Vagina (tissue), 2 donors: Measurements from ENCODE around the gene FBXW11. TPM values are rescaled to one million over a fixed set of nuclear protein-coding genes. Genes with fewer than 3 reads are reported as not detected.
A peak's percentile ranks its signal among the peaks of the same experiment; 100 is the strongest.

Source experiments
- DNase-seq, 2 donors: peaks; one replicate each; pipeline ENCODE4 v3.0.0-alpha.2; 2017; ENCODE audit errors: extremely low spot score in 2 of 2
- H3K27ac ChIP-seq: fragments of 200-600 bp; sonication (generic); one replicate; pipeline ENCODE4 v1.5.1; 2019
- H3K27me3 ChIP-seq: fragments of 200-600 bp; sonication (generic); one replicate; pipeline ENCODE4 v1.5.1; 2019
- H3K36me3 ChIP-seq, 2 donors: fragments of 200-600 bp; sonication (generic); one replicate each; pipeline ENCODE4 v1.5.1; 2017 to 2019
- H3K4me1 ChIP-seq: fragments of 200-600 bp; sonication (generic); one replicate; pipeline ENCODE4 v1.5.1; 2019
- H3K4me3 ChIP-seq, 2 donors: fragments of 200-600 bp; sonication (generic); 1 replicate in 1 of 2; 2 replicates in 1 of 2; pipeline ENCODE4 v1.5.1; 2016 to 2019
- H3K9me3 ChIP-seq: fragments of 200-600 bp; sonication (generic); one replicate; pipeline ENCODE4 v1.5.1; 2019
- CTCF ChIP-seq, 3 experiments: fragments of 450-650 bp in 2 of 3; fragments of 200-600 bp in 1 of 3; sonication (generic) in 1 of 3; IDR thresholded peaks; one replicate each; pipeline ENCODE4 v1.5.1; 2017 to 2019; ENCODE audit warnings: antibody characterized with exemption in 3 of 3, mild to moderate bottlenecking in 2 of 3, moderate library complexity in 2 of 3
- POLR2A ChIP-seq, 2 donors: fragments of 450-650 bp; IDR thresholded peaks; one replicate each; pipeline ENCODE4 v1.6.1; 2017; ENCODE audit warnings: antibody characterized with exemption in 2 of 2, mild to moderate bottlenecking in 2 of 2, moderate library complexity in 2 of 2
- POLR2AphosphoS5 ChIP-seq, 2 donors: sonication (generic); formaldehyde crosslinking; IDR thresholded peaks; one replicate each; pipeline ENCODE4 v1.9.0; 2017; ENCODE audit warnings: antibody characterized with exemption in 2 of 2, mild to moderate bottlenecking in 2 of 2, low read depth in 1 of 2; ENCODE audit not compliant: insufficient read depth in 1 of 2
- intact Hi-C: fragments of 100-400 bp; cut with DNase I; formaldehyde crosslinking; loops from one replicate; pipeline ENCODE4 v1.15.1; 2023
- total RNA-seq: library from RNA; depleted of rRNA; stranded (reverse); fragments of >200 nt; gene quantifications from one replicate; pipeline ENCODE4 v1.2.3, GENCODE V29; 2016

FBXW11 gene
- total RNA-seq, 1 donor from 2014 or later: 40.5 TPM

DNA sequence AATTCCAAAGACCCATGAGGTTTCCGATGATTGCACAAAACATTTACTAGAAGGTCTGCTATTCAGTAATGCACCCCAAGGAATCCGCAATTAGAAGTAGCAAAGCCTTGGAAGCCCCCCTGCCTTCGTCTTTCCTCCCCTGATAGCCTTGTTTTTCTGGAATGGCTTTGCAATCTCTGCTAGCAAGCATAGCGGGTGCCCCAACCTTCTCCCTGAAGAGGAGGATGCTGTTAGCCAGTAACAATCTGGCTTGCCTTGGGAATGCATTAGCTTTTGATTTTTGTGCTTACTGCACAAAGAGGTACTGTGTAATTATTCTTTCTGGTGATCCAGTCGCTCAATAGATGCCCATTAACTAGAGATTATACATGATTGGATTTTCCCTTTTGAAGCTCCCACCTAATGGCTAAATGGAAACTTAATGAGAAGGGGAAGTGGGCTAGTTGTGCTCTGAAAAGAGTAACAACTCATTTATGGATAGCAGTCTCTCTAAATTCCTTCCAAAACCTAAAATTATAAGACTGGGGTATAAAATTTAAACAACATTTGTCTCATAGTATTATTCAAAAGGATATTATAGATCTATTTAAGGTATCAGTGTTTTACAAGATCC, 91.6 kb downstream of the FBXW11 start:
- intact Hi-C loops: loop anchor here (10.0 kb wide), 3 partner anchors 90 to 270 kb away; partner anchors contain the start of genes FBXW11 and STK10
- Histone ChIP-seq H3K4me3 (no peak overlapping the region), H3K4me1 (peaks cover 24% of the 10 kb centered on the region), H3K27me3 (no peaks in the 10 kb centered on the region), H3K27ac (no peak overlapping the region), H3K9me3 (no peaks in the 10 kb centered on the region), H3K36me3 (peaks cover 0 to 6% of the 10 kb centered on the region in 2 donors)
- TF ChIP-seq CTCF (IDR thresholded peaks at IDR 0.05) (no peak), POLR2A (IDR thresholded peaks at IDR 0.05) (no peak), POLR2AphosphoS5 (IDR thresholded peaks at IDR 0.05; ENCODE audit: insufficient read depth in 1 of 2, low read depth in 1 of 2) (no peak)
- DNase-seq: no peak

DNA sequence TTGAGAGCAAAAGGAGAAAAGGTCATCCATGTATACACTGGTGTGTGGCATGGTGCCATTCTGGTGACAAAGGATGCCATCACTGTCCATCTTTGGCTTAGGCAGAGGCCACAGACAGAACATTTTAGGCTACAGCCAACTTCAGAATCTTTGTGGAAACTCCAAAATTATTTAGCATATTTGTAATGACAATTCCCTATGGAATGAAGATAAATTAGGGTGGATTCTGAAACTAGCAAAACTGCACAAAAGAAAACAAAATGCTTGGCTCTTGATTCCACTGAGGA, 92.5 kb downstream of the FBXW11 start:
- no peak for DNase-seq
- intact Hi-C loops: loop anchor here (10.0 kb wide), 3 partner anchors 91 to 271 kb away; partner anchors contain the start of genes FBXW11 and STK10
- H3K36me3 ChIP-seq: peaks cover 0 to 6% of the 10 kb centered on the region in 2 donors
- TF ChIP-seq POLR2A (IDR thresholded peaks at IDR 0.05): no peak
- TF ChIP-seq CTCF (IDR thresholded peaks at IDR 0.05): no peak
- no peak for TF ChIP-seq POLR2AphosphoS5 (IDR thresholded peaks at IDR 0.05; ENCODE audit: insufficient read depth in 1 of 2, low read depth in 1 of 2)
- peaks cover 24% of the 10 kb centered on the region for H3K4me1 ChIP-seq
- H3K27me3 ChIP-seq: no peaks in the 10 kb centered on the region
- H3K27ac ChIP-seq: no peak overlapping the region
- no peak overlapping the region for H3K4me3 ChIP-seq
- H3K9me3 ChIP-seq: no peaks in the 10 kb centered on the region

DNA sequence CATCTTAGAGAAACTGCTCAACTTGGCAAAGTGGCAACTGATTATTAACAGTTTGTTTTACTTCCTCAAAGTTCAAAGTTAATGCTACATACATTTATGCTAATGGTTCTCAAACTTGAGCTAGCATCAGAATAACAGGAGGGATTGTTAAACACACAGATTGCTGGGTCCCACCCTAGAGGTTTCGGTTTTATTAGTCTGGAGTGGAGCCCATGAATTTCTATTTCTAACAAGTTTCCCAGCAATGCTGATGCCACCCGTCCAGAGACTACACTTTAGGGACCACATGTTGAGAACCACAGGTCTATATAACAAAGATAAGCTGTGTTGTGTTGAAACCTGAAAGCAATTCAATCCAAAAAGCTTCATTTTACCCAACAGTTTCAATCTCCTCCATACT, 95.3 kb downstream of the FBXW11 start:
- H3K27me3 ChIP-seq: no peaks in the 10 kb centered on the region
- peaks cover 0 to 6% of the 10 kb centered on the region in 2 donors for H3K36me3 ChIP-seq
- peaks cover 15% of the 10 kb centered on the region for H3K4me1 ChIP-seq
- TF ChIP-seq CTCF (IDR thresholded peaks at IDR 0.05): no peak
- no peak for TF ChIP-seq POLR2AphosphoS5 (IDR thresholded peaks at IDR 0.05; ENCODE audit: insufficient read depth in 1 of 2, low read depth in 1 of 2)
- TF ChIP-seq POLR2A (IDR thresholded peaks at IDR 0.05): no peak
- H3K9me3 ChIP-seq: no peaks in the 10 kb centered on the region
- H3K27ac ChIP-seq: no peak overlapping the region
- intact Hi-C loops: loop anchor here (10.0 kb wide), 3 partner anchors 94 to 274 kb away; partner anchors contain the start of genes FBXW11 and STK10
- no peak overlapping the region for H3K4me3 ChIP-seq
- DNase-seq: no peak

GRCh38 chr5:171908638-171909037, 97.8 kb downstream of the FBXW11 start:
- no peaks in the 10 kb centered on the region for H3K27me3 ChIP-seq
- no peak overlapping the region for H3K4me3 ChIP-seq
- H3K36me3 ChIP-seq: peaks cover 0 to 6% of the 10 kb centered on the region in 2 donors
- no peak for DNase-seq
- no peak overlapping the region for H3K27ac ChIP-seq
- no peak for TF ChIP-seq POLR2AphosphoS5 (IDR thresholded peaks at IDR 0.05; ENCODE audit: insufficient read depth in 1 of 2, low read depth in 1 of 2)
- no peak for TF ChIP-seq CTCF (IDR thresholded peaks at IDR 0.05)
- TF ChIP-seq POLR2A (IDR thresholded peaks at IDR 0.05): no peak
- H3K9me3 ChIP-seq: no peaks in the 10 kb centered on the region
- intact Hi-C loops: loop anchor here (5.0 kb wide), 1 partner anchor 491 kb away; the partner anchor contains the start of gene FGF18
- peaks cover 9% of the 10 kb centered on the region for H3K4me1 ChIP-seq

- no peak for TF ChIP-seq POLR2A (IDR thresholded peaks at IDR 0.05)
- no peak for TF ChIP-seq POLR2AphosphoS5 (IDR thresholded peaks at IDR 0.05; ENCODE audit: insufficient read depth in 1 of 2, low read depth in 1 of 2)
- TF ChIP-seq CTCF (IDR thresholded peaks at IDR 0.05): peak; percentile 58 to 75 (median 73)
- DNase-seq: no peak
- Histone ChIP-seq H3K27me3 (no peaks in the 10 kb centered on the region), H3K36me3 (peaks cover 0 to 6% of the 10 kb centered on the region in 2 donors), H3K9me3 (no peaks in the 10 kb centered on the region), H3K4me1 (peaks cover 1% of the 10 kb centered on the region), H3K27ac (no peak overlapping the region), H3K4me3 (no peak overlapping the region)
- intact Hi-C loops: loop anchor here (5.0 kb wide), 1 partner anchor 491 kb away; the partner anchor contains the start of gene FGF18
Observed at GRCh38 chr5:171907725-171908343, 98.6 kb downstream of the FBXW11 start.
